ENCODE results near the gene TMEM232. TPM values are rescaled to one million over a fixed set of nuclear protein-coding genes. Genes with fewer than 3 reads are reported as not detected.

Gene TMEM232
- total RNA-seq, 1 donor from 2014 or later = 8.4 TPM

GRCh38 chr5:110383231-110383630 lies 343.2 kb downstream of the TMEM232 start:
- H3K4me3 Mint-ChIP-seq (ENCODE audit: low read depth) = no peak overlapping the region
- H3K9me3 Mint-ChIP-seq (ENCODE audit: low read depth) = peaks cover 2% of the 10 kb centered on the region
- no peak for TF ChIP-seq CTCF (IDR thresholded peaks at IDR 0.05; ENCODE audit: unreplicated experiment)
- H3K27ac Mint-ChIP-seq = no peak overlapping the region
- DNase-seq (ENCODE audit: low spot score, unreplicated experiment) = no peak
- H3K4me1 Mint-ChIP-seq (ENCODE audit: low read depth) = peaks cover 3% of the 10 kb centered on the region
- H3K27me3 Mint-ChIP-seq = no peaks in the 10 kb centered on the region
- no peaks in the 10 kb centered on the region for H3K36me3 Mint-ChIP-seq (ENCODE audit: insufficient read depth)

GRCh38 chr5:110377943-110378342 lies 348.5 kb downstream of the TMEM232 start:
- no peak overlapping the region for H3K4me3 Mint-ChIP-seq (ENCODE audit: low read depth)
- H3K27ac Mint-ChIP-seq = no peak overlapping the region
- no peak for DNase-seq (ENCODE audit: low spot score, unreplicated experiment)
- H3K9me3 Mint-ChIP-seq (ENCODE audit: low read depth) = no peaks in the 10 kb centered on the region
- no peaks in the 10 kb centered on the region for H3K36me3 Mint-ChIP-seq (ENCODE audit: insufficient read depth)
- H3K4me1 Mint-ChIP-seq (ENCODE audit: low read depth) = no peaks in the 10 kb centered on the region
- no peak for TF ChIP-seq CTCF (IDR thresholded peaks at IDR 0.05; ENCODE audit: unreplicated experiment)
- no peaks in the 10 kb centered on the region for H3K27me3 Mint-ChIP-seq

- DNase-seq (ENCODE audit: low spot score, unreplicated experiment) = no peak
- H3K27me3 Mint-ChIP-seq = no peaks in the 10 kb centered on the region
- H3K36me3 Mint-ChIP-seq (ENCODE audit: insufficient read depth) = no peaks in the 10 kb centered on the region
- H3K9me3 Mint-ChIP-seq (ENCODE audit: low read depth) = no peaks in the 10 kb centered on the region
- no peak overlapping the region for H3K4me3 Mint-ChIP-seq (ENCODE audit: low read depth)
- no peak for TF ChIP-seq CTCF (IDR thresholded peaks at IDR 0.05; ENCODE audit: unreplicated experiment)
- no peaks in the 10 kb centered on the region for H3K4me1 Mint-ChIP-seq (ENCODE audit: low read depth)
- no peak overlapping the region for H3K27ac Mint-ChIP-seq
Measured at GRCh38 chr5:110377361-110377760, 349.1 kb downstream of the TMEM232 start.

GRCh38 chr5:110376281-110376951 lies 350.1 kb downstream of the TMEM232 start:
- DNase-seq (ENCODE audit: low spot score, unreplicated experiment) = no peak
- no peak overlapping the region for H3K4me3 Mint-ChIP-seq (ENCODE audit: low read depth)

GRCh38 chr5:110371725-110372041 lies 354.8 kb downstream of the TMEM232 start:
- no peaks in the 10 kb centered on the region for H3K36me3 Mint-ChIP-seq (ENCODE audit: insufficient read depth)
- no peaks in the 10 kb centered on the region for H3K9me3 Mint-ChIP-seq (ENCODE audit: low read depth)
- no peak for DNase-seq (ENCODE audit: low spot score, unreplicated experiment)
- no peak for TF ChIP-seq CTCF (IDR thresholded peaks at IDR 0.05; ENCODE audit: unreplicated experiment)
- H3K27me3 Mint-ChIP-seq = no peaks in the 10 kb centered on the region
- no peak overlapping the region for H3K27ac Mint-ChIP-seq
- no peak overlapping the region for H3K4me3 Mint-ChIP-seq (ENCODE audit: low read depth)
- H3K4me1 Mint-ChIP-seq (ENCODE audit: low read depth) = no peaks in the 10 kb centered on the region

More at GRCh38 chr5:110376281-110376951, 350.1 kb downstream of the TMEM232 start:
- no peaks in the 10 kb centered on the region for H3K36me3 Mint-ChIP-seq (ENCODE audit: insufficient read depth)
- no peaks in the 10 kb centered on the region for H3K4me1 Mint-ChIP-seq (ENCODE audit: low read depth)
- no peak for TF ChIP-seq CTCF (IDR thresholded peaks at IDR 0.05; ENCODE audit: unreplicated experiment)
- H3K27ac Mint-ChIP-seq = no peak overlapping the region
- no peaks in the 10 kb centered on the region for H3K27me3 Mint-ChIP-seq
- no peaks in the 10 kb centered on the region for H3K9me3 Mint-ChIP-seq (ENCODE audit: low read depth)

Data from progenitor cell of endocrine pancreas (in vitro differentiated cells).